ENCODE measurements around the gene HS6ST2. TPM values are rescaled to one million over a fixed set of nuclear protein-coding genes. Genes with fewer than 3 reads are reported as not detected.

HS6ST2 gene
- total RNA-seq, 4 donors from 2014 or later, result under 0.01 to 0.66 (median 0.46) TPM

GRCh38 chrX:132665676-132666075 lies 292.8 kb downstream of the HS6ST2 start:
- H3K27me3 ChIP-seq, result peaks cover 0 to 45% of the 10 kb centered on the region in 2 donors
- H3K9me3 ChIP-seq, result no peaks in the 10 kb centered on the region

GRCh38 chrX:132664273-132664672 lies 294.2 kb downstream of the HS6ST2 start:
- no peaks in the 10 kb centered on the region for H3K36me3 ChIP-seq
- H3K4me3 ChIP-seq, result no peak overlapping the region
- no peak for DNase-seq (ENCODE audit: low spot score in 2 of 2)
- H3K27me3 ChIP-seq, result peaks cover 0 to 41% of the 10 kb centered on the region in 2 donors
- TF ChIP-seq POLR2A (IDR thresholded peaks at IDR 0.05) (no peak), EP300 (IDR thresholded peaks at IDR 0.05) (no peak), CTCF (IDR thresholded peaks at IDR 0.05) (no peak)
- 93 to 96% methylated on average over 3 of the region's 3 CpGs for WGBS, 2 donors
- H3K9me3 ChIP-seq, result no peaks in the 10 kb centered on the region
- no peaks in the 10 kb centered on the region for H3K4me1 ChIP-seq
- H3K27ac ChIP-seq, result no peak overlapping the region

More at GRCh38 chrX:132665676-132666075, 292.8 kb downstream of the HS6ST2 start:
- Histone ChIP-seq H3K4me3 (no peak overlapping the region), H3K4me1 (no peaks in the 10 kb centered on the region), H3K27ac (no peak overlapping the region), H3K36me3 (no peaks in the 10 kb centered on the region)
- no peak for DNase-seq (ENCODE audit: low spot score in 2 of 2)
- no peak for TF ChIP-seq POLR2A (IDR thresholded peaks at IDR 0.05)
- no peak for TF ChIP-seq CTCF (IDR thresholded peaks at IDR 0.05)
- TF ChIP-seq EP300 (IDR thresholded peaks at IDR 0.05), result no peak
- 70 to 89% methylated on average over 2 of the region's 2 CpGs for WGBS, 2 donors

GRCh38 chrX:132662844-132663243 lies 295.6 kb downstream of the HS6ST2 start:
- Histone ChIP-seq H3K36me3 (no peaks in the 10 kb centered on the region), H3K9me3 (no peaks in the 10 kb centered on the region), H3K27me3 (peaks cover 0 to 33% of the 10 kb centered on the region in 2 donors), H3K27ac (no peak overlapping the region), H3K4me1 (no peaks in the 10 kb centered on the region), H3K4me3 (no peak overlapping the region)
- TF ChIP-seq EP300 (IDR thresholded peaks at IDR 0.05) (no peak), CTCF (IDR thresholded peaks at IDR 0.05) (no peak), POLR2A (IDR thresholded peaks at IDR 0.05) (no peak)
- WGBS, 2 donors, result 55 to 72% methylated on average over 2 of the region's 2 CpGs
- DNase-seq (ENCODE audit: low spot score in 2 of 2), result no peak

- Histone ChIP-seq H3K27me3 (peaks cover 0 to 39% of the 10 kb centered on the region in 2 donors), H3K4me3 (no peak overlapping the region), H3K4me1 (no peaks in the 10 kb centered on the region), H3K36me3 (no peaks in the 10 kb centered on the region), H3K9me3 (no peaks in the 10 kb centered on the region), H3K27ac (no peak overlapping the region)
- no peak for TF ChIP-seq CTCF (IDR thresholded peaks at IDR 0.05)
- no peak for TF ChIP-seq EP300 (IDR thresholded peaks at IDR 0.05)
- no peak for TF ChIP-seq POLR2A (IDR thresholded peaks at IDR 0.05)
- WGBS, 2 donors, result 72 to 85% methylated on average over 5 of the region's 5 CpGs
- DNase-seq (ENCODE audit: low spot score in 2 of 2), result no peak
These were observed 300.6 kb downstream of the HS6ST2 start for GRCh38 chrX:132657876-132658275.

GRCh38 chrX:132652871-132653270 lies 305.6 kb downstream of the HS6ST2 start:
- Histone ChIP-seq H3K27ac (no peak overlapping the region), H3K36me3 (no peaks in the 10 kb centered on the region), H3K4me1 (no peaks in the 10 kb centered on the region), H3K9me3 (no peaks in the 10 kb centered on the region), H3K4me3 (no peak overlapping the region), H3K27me3 (peaks cover 0 to 41% of the 10 kb centered on the region in 2 donors)
- TF ChIP-seq EP300 (IDR thresholded peaks at IDR 0.05) (no peak), POLR2A (IDR thresholded peaks at IDR 0.05) (no peak), CTCF (IDR thresholded peaks at IDR 0.05) (no peak)
- DNase-seq (ENCODE audit: low spot score in 2 of 2), result no peak
- 65 to 68% methylated on average over 4 of the region's 4 CpGs for WGBS, 2 donors

Measured in tibial nerve (tissue), 4 donors.